H1 (cell line): ENCODE data around the gene CLPTM1L. TPM values are rescaled to one million over a fixed set of nuclear protein-coding genes. Genes with fewer than 3 reads are reported as not detected.

ENCODE experiments used
- CTCF ChIA-PET: fragments of 300-600 bp; sonication (Branson Sonifier 250); formaldehyde crosslinking; loops from one replicate; lab custom pipeline; 2021; ENCODE audit not compliant: partially characterized antibody; lab: Charles Lee
- POLR2A ChIA-PET: fragments of 300-600 bp; sonication (Branson Sonifier 250); formaldehyde crosslinking; loops from one replicate; lab custom pipeline; 2021; ENCODE audit warnings: inconsistent platforms; ENCODE audit not compliant: partially characterized antibody; lab: Charles Lee
- DNase-seq, 2 experiments: peaks; one replicate each; pipeline versions ENCODE4 v3.0.0 to v3.0.0-alpha.2; 2010 to 2022; ENCODE audit warnings: low spot score in 2 of 2, low read depth in 1 of 2, mixed read lengths in 1 of 2
- FAIRE-seq: peaks from 2 replicates; lab custom pipeline; 2011; peaks lifted over from hg19 to GRCh38; lab: Jason Lieb, UNC
- H2AFZ ChIP-seq: 2 replicates; pipeline ENCODE4 v1.8.1; 2012; ENCODE audit warnings: low read length, inconsistent platforms
- H2AK5ac ChIP-seq: 2 replicates; pipeline ENCODE4 v1.6.1; 2013; ENCODE audit warnings: low read depth, low read length
- H2BK120ac ChIP-seq: replicated peaks from 2 replicates; pipeline ENCODE3; 2013; ENCODE audit warnings: low read depth, low read length, inconsistent platforms
- H2BK12ac ChIP-seq: 2 replicates; pipeline ENCODE4 v1.6.1; 2013; ENCODE audit warnings: low read depth, low read length
- H2BK15ac ChIP-seq: 2 replicates; pipeline ENCODE4 v1.6.1; 2013; ENCODE audit warnings: low read length
- H2BK20ac ChIP-seq: 2 replicates; pipeline ENCODE4 v1.6.1; 2013; ENCODE audit warnings: low read length
- H2BK5ac ChIP-seq: 2 replicates; pipeline ENCODE4 v1.6.1; 2013; ENCODE audit warnings: low read depth, low read length
- H3K14ac ChIP-seq: 2 replicates; pipeline ENCODE4 v1.6.1; 2013; ENCODE audit warnings: inconsistent platforms; ENCODE audit not compliant: insufficient read length
- H3K18ac ChIP-seq: 2 replicates; pipeline ENCODE4 v1.6.1; 2013; ENCODE audit warnings: low read length; ENCODE audit errors: extremely low read depth
- H3K23ac ChIP-seq: 2 replicates; pipeline ENCODE4 v1.6.1; 2013; ENCODE audit warnings: inconsistent platforms; ENCODE audit not compliant: insufficient read length
- H3K23me2 ChIP-seq: 2 replicates; pipeline ENCODE4 v1.6.1; 2013; ENCODE audit warnings: low read depth, low read length
- H3K27ac ChIP-seq: 2 replicates; pipeline ENCODE4 v1.6.1; 2011; ENCODE audit warnings: low read depth, low read length, inconsistent platforms
- H3K27me3 ChIP-seq, 4 experiments: replicated peaks in 1 of 4; 1 replicate in 1 of 4; 2 replicates in 3 of 4; pipeline versions ENCODE4 v1.6.1 to v1.8.1; 2011 to 2013; ENCODE audit warnings: low read length in 3 of 4, mild to moderate bottlenecking in 3 of 4, inconsistent platforms in 2 of 4, mixed read lengths in 2 of 4, moderate library complexity in 1 of 4; ENCODE audit not compliant: control insufficient read depth in 3 of 4, insufficient read depth in 3 of 4; ENCODE audit errors: extremely low read depth in 1 of 4
- H3K36me3 ChIP-seq, 4 experiments: 2 replicates each; pipeline versions ENCODE4 v1.6.1 to v1.8.1; 2011 to 2013; ENCODE audit warnings: mild to moderate bottlenecking in 4 of 4, low read length in 3 of 4, moderate library complexity in 2 of 4, control low read depth in 1 of 4, inconsistent platforms in 1 of 4; ENCODE audit not compliant: insufficient read depth in 4 of 4, control insufficient read depth in 2 of 4
- H3K4ac ChIP-seq: replicated peaks from 2 replicates; pipeline ENCODE3; 2013; ENCODE audit warnings: low read length, low read depth, mixed read lengths, inconsistent platforms; ENCODE audit not compliant: insufficient read length
- H3K4me1 ChIP-seq, 4 experiments: replicated peaks in 1 of 4; 1 replicate in 1 of 4; 2 replicates in 3 of 4; pipeline versions ENCODE4 v1.6.1 to v1.8.1; 2011 to 2013; ENCODE audit warnings: low read length in 3 of 4, inconsistent platforms in 2 of 4, mixed read lengths in 1 of 4; ENCODE audit not compliant: insufficient read depth in 4 of 4, control insufficient read depth in 3 of 4
- H3K4me2 ChIP-seq, 2 experiments: 2 replicates each; pipeline versions ENCODE4 v1.6.1 to v1.8.1; 2011 to 2013; ENCODE audit warnings: low read depth in 2 of 2, low read length in 2 of 2, control low read depth in 1 of 2, inconsistent platforms in 1 of 2, mild to moderate bottlenecking in 1 of 2; ENCODE audit not compliant: insufficient read depth in 1 of 2
- H3K4me3 ChIP-seq, 4 experiments: fragments of 200-600, 300-600 bp in 1 of 4; sonication (generic), shearing (Covaris generic), sonication (Bioruptor Twin) in 1 of 4; 2 replicates each; pipeline versions ENCODE4 v1.5.1 to v1.8.1; 2011 to 2016; ENCODE audit warnings: low read length in 4 of 4, low read depth in 3 of 4, control low read depth in 2 of 4, inconsistent platforms in 2 of 4, mild to moderate bottlenecking in 2 of 4, mixed read lengths in 1 of 4, moderate library complexity in 1 of 4; ENCODE audit not compliant: insufficient read depth in 2 of 4; ENCODE audit errors: extremely low read depth in 1 of 4
- H3K56ac ChIP-seq: replicated peaks from 2 replicates; pipeline ENCODE3; 2013; ENCODE audit warnings: low read depth, mild to moderate bottlenecking, mixed read lengths, low read length, inconsistent platforms; ENCODE audit not compliant: insufficient read length
- H3K79me1 ChIP-seq: 2 replicates; pipeline ENCODE4 v1.6.1; 2013; ENCODE audit warnings: low read depth, low read length, control low read depth
- H3K79me2 ChIP-seq, 2 experiments: 2 replicates each; pipeline versions ENCODE4 v1.6.1 to v1.8.1; 2012 to 2013; ENCODE audit warnings: low read length in 2 of 2, mild to moderate bottlenecking in 2 of 2, inconsistent platforms in 1 of 2; ENCODE audit not compliant: insufficient read depth in 2 of 2, control insufficient read depth in 1 of 2
- H3K9ac ChIP-seq, 4 experiments: replicated peaks in 1 of 4; 1 replicate in 1 of 4; 2 replicates in 3 of 4; pipeline versions ENCODE4 v1.6.1 to v1.8.1; 2011 to 2013; ENCODE audit warnings: low read depth in 3 of 4, low read length in 3 of 4, control low read depth in 2 of 4, mild to moderate bottlenecking in 2 of 4, moderate library complexity in 2 of 4, inconsistent platforms in 1 of 4; ENCODE audit errors: extremely low read depth in 1 of 4
- H3K9me3 ChIP-seq, 2 experiments: 2 replicates each; pipeline versions ENCODE4 v1.6.1 to v1.8.1; 2012 to 2013; ENCODE audit warnings: mild to moderate bottlenecking in 2 of 2, moderate library complexity in 2 of 2, control low read depth in 1 of 2, inconsistent platforms in 1 of 2, low read depth in 1 of 2, low read length in 1 of 2, mixed read lengths in 1 of 2; ENCODE audit not compliant: insufficient read depth in 2 of 2
- H4K20me1 ChIP-seq, 2 experiments: replicated peaks in 1 of 2; 2 replicates each; pipeline versions ENCODE3 to v1.8.1; 2011 to 2013; ENCODE audit warnings: inconsistent platforms in 2 of 2, low read length in 2 of 2, mild to moderate bottlenecking in 1 of 2; ENCODE audit not compliant: insufficient read depth in 2 of 2, control insufficient read depth in 1 of 2
- H4K5ac ChIP-seq: 2 replicates; pipeline ENCODE4 v1.6.1; 2013; ENCODE audit warnings: low read length, low read depth, mixed read lengths, inconsistent platforms; ENCODE audit not compliant: insufficient read length
- H4K8ac ChIP-seq: 2 replicates; pipeline ENCODE4 v1.8.0; 2013; ENCODE audit warnings: mild to moderate bottlenecking, moderate library complexity, low read length, inconsistent platforms; ENCODE audit not compliant: insufficient read depth; ENCODE audit errors: extremely low read depth
- H4K91ac ChIP-seq: replicated peaks from 2 replicates; pipeline ENCODE3; 2013; ENCODE audit warnings: low read length, mixed read lengths, inconsistent platforms; ENCODE audit not compliant: insufficient read length
- POU5F1 ChIP-seq: IDR thresholded peaks from 2 replicates; pipeline ENCODE4 v1.6.1; 2011; ENCODE audit warnings: low read depth, mild to moderate bottlenecking, low read length, moderate library complexity
- RNF2 ChIP-seq: fragments of 200-900, 300-1000 bp; sonication (generic); IDR thresholded peaks from 2 replicates; pipeline ENCODE4 v1.7.1; 2016; ENCODE audit warnings: borderline replicate concordance, low read depth, mild to moderate bottlenecking, antibody characterized with exemption, low read length; ENCODE audit not compliant: poor library complexity, severe bottlenecking; ENCODE audit errors: missing control alignments
- WGBS, 2 experiments: shearing (Covaris generic) in 1 of 2; methylation state at CpG; one replicate each; pipeline versions ENCODE4 v1.1.6 to v1.1.7; 2013 to 2015; ENCODE audit warnings: low lambda C conversion rate in 2 of 2, mixed read lengths in 2 of 2, inconsistent platforms in 1 of 2, low coverage in 1 of 2, missing lambda C conversion rate in 1 of 2; ENCODE audit not compliant: insufficient replicate concordance in 2 of 2, insufficient coverage in 1 of 2, insufficient read length in 1 of 2; ENCODE audit errors: extremely low coverage in 1 of 2, missing lambda C conversion rate in 1 of 2; 5-methylcytosine and 5-hydroxymethylcytosine counted together
- polyA plus RNA-seq, 7 experiments: library from polyadenylated mRNA; depleted of rRNA in 3 of 7; stranded (reverse) in 5 of 7; unstranded in 2 of 7; fragments of >200 nt in 5 of 7; fragments of 200-250 nt in 2 of 7; gene quantifications; 1 replicate in 5 of 7; 2 replicates in 1 of 7; 4 replicates in 1 of 7; pipeline versions ENCODE4 v1.2.1 to v1.2.3, GENCODE V29; 2011 to 2013; ENCODE audit warnings: missing spikeins in 2 of 7, mixed read lengths in 2 of 7
- total RNA-seq: library from RNA; stranded (reverse); fragmentation: NEBNext Ultra II Directional; extraction: Animal tissue kit (Norgen Biotek cat#: 25700); gene quantifications from 2 replicates; pipeline ENCODE4 v1.2.1, GENCODE V29; 2021

Gene CLPTM1L
- total and polyA plus RNA-seq, 2 of the 8 experiments (the other 6 are each of a cell fraction or from before 2014, with no cell fraction given): 102 to 119 TPM

DNA sequence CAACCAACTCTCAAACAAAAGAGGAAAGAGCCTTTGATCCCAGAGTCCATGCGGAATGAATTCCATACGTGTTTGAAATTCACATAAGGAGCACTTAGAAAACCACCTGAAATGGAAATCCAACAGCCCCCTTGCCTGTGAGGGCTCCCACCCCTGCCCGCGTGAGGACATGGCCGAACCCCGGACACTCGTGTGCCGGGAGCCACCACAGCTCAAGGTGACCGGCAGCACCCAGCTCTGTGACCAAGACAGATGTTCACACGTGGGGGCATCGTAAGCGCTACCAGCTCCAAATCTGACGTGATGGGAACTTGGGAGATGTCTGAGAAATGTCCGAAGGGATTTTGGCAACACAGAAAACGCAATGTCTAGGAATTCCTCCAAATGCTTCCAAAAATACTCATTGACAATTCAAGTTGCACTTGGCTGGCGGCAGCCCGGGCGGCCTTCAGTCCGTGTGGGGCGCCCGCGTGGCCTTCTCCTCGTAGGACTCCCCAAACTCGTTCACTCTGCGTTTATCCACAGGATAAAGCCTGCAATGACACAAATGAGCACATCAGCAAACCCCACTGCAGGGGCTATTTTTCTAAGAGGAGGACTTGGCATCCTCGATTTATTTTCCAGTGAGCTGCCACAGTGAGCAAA is 26.9 kb downstream of the CLPTM1L start:
- Histone ChIP-seq H3K14ac (no peak overlapping the region), H4K91ac (no peak overlapping the region), H3K23me2 (no peaks in the 10 kb centered on the region; the same call in 1 of the 2 replicates), H2BK120ac (no peak overlapping the region), H3K9me3 (no peaks in the 10 kb centered on the region), H2AFZ (no peak overlapping the region), H3K9ac (no peak overlapping the region), H3K36me3 (peaks cover 8 to 46% (median 33%) of the 10 kb centered on the region in 4 experiments), H2BK12ac (no peak overlapping the region), H3K18ac (no peak overlapping the region), H3K4me1 (peaks cover 11 to 17% (median 14%) of the 10 kb centered on the region in 4 experiments), H4K8ac (no peak overlapping the region), H2BK20ac (no peak overlapping the region), H4K5ac (no peak overlapping the region), H3K56ac (no peak overlapping the region), H3K4ac (no peak overlapping the region), H3K23ac (no peak overlapping the region), H2AK5ac (no peak overlapping the region), H3K27ac (no peak overlapping the region), H2BK5ac (no peak overlapping the region), H3K79me2 (no peaks in the 10 kb centered on the region), H2BK15ac (no peak overlapping the region), H3K27me3 (no peaks in the 10 kb centered on the region), H3K79me1 (no peaks in the 10 kb centered on the region), H4K20me1 (peaks cover 0 to 2% of the 10 kb centered on the region in 2 experiments), H3K4me2 (no peak overlapping the region), H3K4me3 (no peak overlapping the region)
- WGBS, 2 experiments: 89% methylated on average over 25 of the region's 26 CpGs; no CpG with 5 or more reads in 1 of the 2 experiments
- no peak for DNase-seq
- POLR2A ChIA-PET: interaction anchor here (0.6 to 2.6 kb wide), 6 partner anchors 10 to 256 kb away, joined by 3 to 15 read pairs (median 5); no protein-coding TSS in a partner anchor
- CTCF ChIA-PET: interaction anchor here (0.6 to 3.4 kb wide), 4 partner anchors 8 to 150 kb away, joined by 3 to 12 read pairs (median 6); no protein-coding TSS in a partner anchor
- no peak for FAIRE-seq
- TF ChIP-seq RNF2 (no peak), POU5F1 (no peak)
